DMS153 treated with DMSO at 0.1 percent for 48 hours (cell line): ENCODE data around the gene IFNA2.
A peak's percentile ranks its signal among the peaks of the same experiment; 100 is the strongest.
"Not testable (repeated sequence)": the region's sequence is repeated elsewhere in the genome, so short reads cannot be mapped to it uniquely, and the experiment has no call there.

Source experiments
- DNase-seq: peaks from one replicate; lab custom pipeline; 2025; ENCODE audit not compliant: unreplicated experiment; lab: John Stamatoyannopoulos, UW

The IFNA2 gene

GRCh38 chr9:21383627-21384026, 1.6 kb downstream of the IFNA2 start:
- DNase-seq = no peak

- peak; percentile 29 for DNase-seq
Observed at GRCh38 chr9:21381448-21382339, 3.5 kb downstream of the IFNA2 start.

GRCh38 chr9:21371467-21371866, 13.7 kb downstream of the IFNA2 start:
- DNase-seq = not testable (repeated sequence)

GRCh38 chr9:21367957-21368356, 17.2 kb downstream of the IFNA2 start, which contains the start of gene IFNA13:
Gene IFNA13, minus strand, starts transcription at chr9:21368057. Its CDS starts 47 bp downstream, at chr9:21368010.
- DNase-seq = no peak

- not testable (repeated sequence) for DNase-seq
Observed at GRCh38 chr9:21367169-21367568, 18.0 kb downstream of the IFNA2 start.

GRCh38 chr9:21362287-21362686, 22.9 kb downstream of the IFNA2 start:
- no peak for DNase-seq

- no peak for DNase-seq
Observed at GRCh38 chr9:21357479-21358460, 27.4 kb downstream of the IFNA2 start.

- DNase-seq = no peak
Observed at GRCh38 chr9:21350787-21351186, 34.4 kb downstream of the IFNA2 start, which contains the start of gene IFNA6. Gene IFNA6, minus strand, starts transcription at chr9:21350887. Its CDS starts 0 bp downstream, at chr9:21350887.

GRCh38 chr9:21348430-21348970, 36.7 kb downstream of the IFNA2 start:
- DNase-seq = no peak

GRCh38 chr9:21340735-21341134, 44.5 kb downstream of the IFNA2 start:
- DNase-seq = no peak

GRCh38 chr9:21336457-21336856, 48.7 kb downstream of the IFNA2 start:
- no peak for DNase-seq

- peak; percentile 85 for DNase-seq
Observed at GRCh38 chr9:21334701-21335632, 50.2 kb downstream of the IFNA2 start, which contains the start of gene KLHL9. Gene KLHL9, minus strand, starts transcription at chr9:21335404. Its CDS starts 545 bp downstream, at chr9:21334859.
